ENCODE measurements around the gene UFD1.

The UFD1 gene

GRCh38 chr22:19471572-19471971 is 7.4 kb downstream of the UFD1 start:
- no peak for DNase-seq (ENCODE audit: low spot score)

DNA sequence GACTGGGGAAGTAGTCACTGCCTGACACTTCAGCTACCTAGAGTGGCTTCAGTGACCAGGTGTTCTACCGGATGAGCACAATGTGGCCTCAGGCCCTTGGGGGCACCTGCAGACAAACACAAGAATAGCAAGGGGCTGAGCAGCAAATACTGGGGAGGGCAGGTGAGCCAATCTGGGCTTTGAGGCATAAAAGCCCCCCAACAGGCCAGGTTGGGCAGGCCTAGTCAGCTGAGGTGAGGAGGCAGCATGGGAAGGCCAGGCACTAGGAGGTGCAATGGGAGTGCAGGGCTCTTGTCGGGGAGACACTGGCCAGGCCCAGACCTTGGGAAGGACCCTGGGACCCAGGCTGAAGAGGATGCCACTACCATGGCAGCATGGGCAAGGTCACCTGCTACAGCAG is 9.0 kb downstream of the UFD1 start:
- DNase-seq (ENCODE audit: low spot score), result no peak

DNA sequence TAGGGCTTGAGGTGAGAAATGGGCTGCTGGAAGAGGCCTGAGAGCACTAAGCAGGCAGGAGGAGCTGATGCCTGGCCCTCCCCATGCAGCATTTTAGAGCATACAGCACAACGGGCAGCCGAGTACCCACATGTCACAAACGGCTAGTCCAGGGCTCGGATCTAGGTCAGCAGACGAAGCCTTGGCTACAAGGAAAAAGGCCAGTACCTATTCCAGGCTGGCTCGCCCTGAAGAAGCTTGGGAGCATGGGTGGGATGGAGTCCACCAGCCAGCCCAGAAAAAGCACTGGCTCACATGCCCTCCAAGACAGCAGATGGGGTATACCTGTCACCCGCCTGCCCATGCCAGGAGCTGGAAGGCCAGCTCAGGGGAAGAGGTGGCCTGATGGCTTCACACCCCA is 9.6 kb downstream of the UFD1 start:
- DNase-seq (ENCODE audit: low spot score), result no peak

- no peak for DNase-seq (ENCODE audit: low spot score)
Measured at GRCh38 chr22:19467912-19468311, 11.1 kb downstream of the UFD1 start.

- DNase-seq (ENCODE audit: low spot score), result no peak
Measured at GRCh38 chr22:19466848-19467752, 11.9 kb downstream of the UFD1 start.

DNA sequence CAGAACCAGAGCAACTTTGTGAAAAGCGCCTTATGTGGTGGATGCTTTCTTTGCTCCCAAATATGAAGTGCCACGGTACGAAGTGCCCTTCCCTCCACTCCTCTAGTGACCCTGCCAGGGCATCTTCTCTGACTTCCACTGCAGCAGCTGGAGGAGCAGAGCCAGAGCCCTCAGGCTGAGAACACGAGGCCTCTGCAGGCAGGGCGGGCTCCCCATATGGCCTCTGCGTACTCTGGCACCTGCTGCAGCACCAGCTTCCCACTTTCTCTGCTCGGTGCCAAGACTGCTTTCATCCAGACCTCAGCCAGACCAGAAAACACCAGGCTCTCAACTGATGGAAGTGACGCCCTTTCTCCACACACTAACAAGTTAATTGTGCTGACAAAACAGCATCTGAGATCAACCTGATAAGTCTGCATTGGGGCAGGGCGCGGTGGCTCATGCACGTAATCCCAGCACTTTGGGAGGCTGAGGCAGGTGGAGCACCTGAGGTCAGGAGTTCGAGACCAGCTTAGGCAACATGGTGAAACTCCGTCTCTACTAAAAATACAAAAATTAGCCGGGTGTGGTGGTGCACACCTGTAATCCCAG is 12.8 kb downstream of the UFD1 start:
- DNase-seq (ENCODE audit: low spot score), result no peak

- DNase-seq (ENCODE audit: low spot score), result no peak
Measured at GRCh38 chr22:19464975-19465374, 14.0 kb downstream of the UFD1 start.

- DNase-seq (ENCODE audit: low spot score), result no peak
Measured at GRCh38 chr22:19464546-19464945, 14.4 kb downstream of the UFD1 start.

- no peak for DNase-seq (ENCODE audit: low spot score)
Measured at GRCh38 chr22:19463491-19464469, 15.2 kb downstream of the UFD1 start.

- no peak for DNase-seq (ENCODE audit: low spot score)
Measured at GRCh38 chr22:19463008-19463407, 16.0 kb downstream of the UFD1 start.

DNA sequence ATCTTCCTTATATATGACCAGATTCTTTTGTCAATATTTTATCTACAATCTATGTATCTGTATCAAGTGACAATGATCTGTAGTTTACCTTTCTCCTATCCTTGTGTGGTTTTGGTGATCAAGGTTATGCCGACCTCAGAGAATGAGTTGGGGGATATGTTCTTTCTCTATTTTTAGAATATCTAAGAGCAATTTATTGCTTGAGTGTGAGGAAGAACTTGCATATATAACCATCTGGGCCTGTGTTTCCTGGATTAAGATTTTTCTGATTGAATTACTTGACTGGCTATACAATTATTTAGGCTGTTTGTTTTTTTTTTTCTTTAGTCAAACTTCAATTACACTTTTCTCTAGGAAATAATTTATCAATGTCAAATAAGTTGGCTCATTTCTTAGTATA is 17.5 kb downstream of the UFD1 start:
- DNase-seq (ENCODE audit: low spot score), result no peak

DNA sequence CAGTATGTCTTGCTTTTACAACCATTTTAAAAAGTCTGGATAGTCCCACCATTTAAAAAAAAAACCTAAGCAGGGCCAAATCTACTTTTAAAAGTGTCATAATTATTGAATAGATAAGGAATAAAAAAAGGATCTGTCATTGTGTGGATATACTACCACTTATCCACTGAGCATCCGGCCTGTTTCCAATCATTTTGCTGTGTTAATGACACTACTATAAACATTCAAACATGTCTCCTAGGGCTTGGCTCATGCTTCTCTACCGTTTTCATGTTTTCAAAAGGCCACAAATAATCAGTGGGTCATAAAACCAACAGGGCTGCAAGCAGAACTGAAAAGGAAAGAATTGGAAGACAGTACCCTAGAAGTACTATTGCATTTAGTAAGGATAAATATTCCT is 19.0 kb downstream of the UFD1 start:
- no peak for DNase-seq (ENCODE audit: low spot score)

DNA sequence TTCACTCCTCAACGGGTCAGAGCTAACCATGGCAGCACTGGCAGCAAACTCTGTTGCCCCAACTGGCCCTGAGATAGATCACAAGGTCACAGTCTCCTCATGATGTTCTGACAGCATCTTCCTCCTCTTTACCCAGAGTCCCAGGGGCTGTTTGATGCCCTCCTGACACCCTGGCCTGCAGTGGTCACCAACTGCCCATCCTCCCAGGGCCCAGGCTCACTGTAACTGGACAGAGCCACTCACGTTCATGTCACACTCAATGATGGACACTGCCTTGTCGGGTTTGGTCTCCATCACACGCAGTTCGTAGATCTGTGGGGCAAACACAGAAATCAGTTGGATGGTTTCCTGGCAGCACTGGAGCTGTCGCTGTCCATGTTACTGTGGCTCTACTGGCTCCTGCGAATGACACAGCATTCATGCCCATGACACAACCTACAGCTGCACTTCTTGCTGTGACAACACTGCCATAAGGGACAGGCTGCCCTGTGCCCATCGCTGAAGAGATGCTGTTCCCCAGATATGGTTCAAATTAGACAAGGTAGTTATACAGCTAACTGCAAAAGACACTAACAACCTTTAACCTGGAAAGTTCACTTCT is 21.1 kb downstream of the UFD1 start:
- DNase-seq (ENCODE audit: low spot score), result no peak

GRCh38 chr22:19456541-19456940 is 22.5 kb downstream of the UFD1 start:
- DNase-seq (ENCODE audit: low spot score), result no peak

DNA sequence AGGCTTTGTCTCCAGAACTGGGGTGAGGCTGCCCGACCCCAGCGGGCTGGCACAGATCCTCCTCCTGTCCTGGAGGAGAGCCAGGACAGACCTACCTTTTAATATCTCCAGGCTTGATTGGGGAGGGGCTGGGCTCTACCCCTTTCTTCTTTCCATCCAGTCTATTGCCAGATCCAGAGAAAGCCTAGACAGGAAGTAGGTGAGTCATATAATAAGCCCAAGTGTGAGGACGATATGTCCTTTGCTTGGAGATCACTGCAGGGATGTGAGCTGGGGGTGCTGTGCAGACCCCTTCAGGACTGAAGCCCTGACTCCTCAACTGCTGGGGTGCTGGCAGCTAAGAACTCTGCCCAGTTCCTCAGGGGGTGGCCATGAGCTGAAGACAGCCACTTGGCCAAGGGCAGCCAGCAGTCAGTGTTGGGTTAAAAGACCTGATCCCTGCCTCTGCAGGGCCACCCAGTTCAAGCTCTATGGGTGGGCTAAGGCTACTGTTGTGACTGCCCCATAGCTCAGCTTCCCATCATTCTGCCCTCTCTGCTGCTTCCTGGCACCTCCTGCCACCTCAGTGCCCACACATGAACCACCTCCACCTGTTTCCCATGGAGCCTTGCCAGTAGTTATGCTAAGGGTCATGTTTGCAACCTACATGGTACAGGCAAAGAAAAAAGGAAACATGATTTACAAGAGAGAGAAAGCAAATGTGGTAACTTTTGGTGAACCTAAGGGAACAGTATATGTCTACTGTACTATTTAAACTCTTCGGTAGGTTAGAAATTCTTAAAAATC is 23.2 kb downstream of the UFD1 start:
- DNase-seq (ENCODE audit: low spot score), result no peak

DNA sequence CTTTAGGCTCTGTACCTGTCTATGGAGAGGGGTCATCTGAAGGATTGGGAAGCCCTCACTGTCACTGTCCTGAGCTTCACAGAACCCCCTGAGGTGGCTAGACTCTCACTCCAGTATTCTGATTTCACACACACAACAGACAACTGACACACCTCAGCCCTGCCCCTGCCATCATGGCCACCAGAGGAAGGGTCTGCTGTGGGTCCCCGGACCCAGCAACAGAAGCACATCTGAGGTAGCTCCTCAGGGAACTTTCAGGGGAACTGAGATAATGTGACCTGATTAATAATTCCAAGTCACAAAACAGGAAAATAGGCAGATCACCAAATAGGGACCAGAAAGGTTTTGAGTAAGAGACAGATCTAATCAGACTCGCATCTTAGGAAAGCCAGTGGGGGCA is 24.0 kb downstream of the UFD1 start:
- DNase-seq (ENCODE audit: low spot score), result no peak

GRCh38 chr22:19454156-19454555 is 24.8 kb downstream of the UFD1 start:
- DNase-seq (ENCODE audit: low spot score), result no peak

GRCh38 chr22:19453718-19454117 is 25.3 kb downstream of the UFD1 start:
- no peak for DNase-seq (ENCODE audit: low spot score)

- no peak for DNase-seq (ENCODE audit: low spot score)
Measured at GRCh38 chr22:19451570-19451969, 27.4 kb downstream of the UFD1 start.

GRCh38 chr22:19450363-19451175 is 28.4 kb downstream of the UFD1 start:
- no peak for DNase-seq (ENCODE audit: low spot score)

GRCh38 chr22:19449422-19449767 is 29.6 kb downstream of the UFD1 start:
- DNase-seq (ENCODE audit: low spot score), result no peak
